ENCODE measurements around the gene STARD3.

GRCh38 chr17:39647256-39647655 is 10.3 kb downstream of the STARD3 start:
- TF ChIP-seq CTCF (IDR thresholded peaks at IDR 0.05): no peak
- no peak for TF ChIP-seq POLR2A (IDR thresholded peaks at IDR 0.05)
